HG03103 (cell line): Measurements from ENCODE around the gene MRPL23.

Source experiments
- ATAC-seq: cut with Tn5 transposase; IDR thresholded peaks from one replicate; pipeline ENCODE4 v1.9.1; 2021; ENCODE audit warnings: low read depth; ENCODE audit not compliant: unreplicated experiment

MRPL23 gene

GRCh38 chr11:1946812-1947484, at the start of gene MRPL23:
TSS of gene MRPL23 (plus strand) at chr11:1947332. CDS start at chr11:1947363, 31 bp downstream.
- ATAC-seq, result no peak

GRCh38 chr11:1899090-1899489, 48.0 kb upstream of the MRPL23 start:
- no peak for ATAC-seq

GRCh38 chr11:1899686-1900085, 47.4 kb upstream of the MRPL23 start:
- no peak for ATAC-seq

GRCh38 chr11:1906181-1906580, 41.0 kb upstream of the MRPL23 start:
- ATAC-seq, result no peak

GRCh38 chr11:1906611-1907423, 40.3 kb upstream of the MRPL23 start:
- no peak for ATAC-seq

- no peak for ATAC-seq
These were observed 38.5 kb upstream of the MRPL23 start for GRCh38 chr11:1908618-1909017.

GRCh38 chr11:1909524-1909923, 37.6 kb upstream of the MRPL23 start:
- ATAC-seq, result no peak

- ATAC-seq, result no peak
These were observed 34.7 kb upstream of the MRPL23 start for GRCh38 chr11:1912289-1912878.

GRCh38 chr11:1913271-1914060, 33.7 kb upstream of the MRPL23 start:
- no peak for ATAC-seq

- no peak for ATAC-seq
These were observed 31.4 kb upstream of the MRPL23 start for GRCh38 chr11:1915795-1916131.

GRCh38 chr11:1916132-1916985, 30.8 kb upstream of the MRPL23 start:
- no peak for ATAC-seq

GRCh38 chr11:1916986-1917522, 30.1 kb upstream of the MRPL23 start:
- ATAC-seq, result no peak

GRCh38 chr11:1917523-1918435, 29.4 kb upstream of the MRPL23 start:
- no peak for ATAC-seq

- ATAC-seq, result no peak
These were observed 28.5 kb upstream of the MRPL23 start for GRCh38 chr11:1918436-1919315.

- no peak for ATAC-seq
These were observed 27.6 kb upstream of the MRPL23 start, which contains the start of gene TNNT3 for GRCh38 chr11:1919391-1920127. TSS of gene TNNT3 (plus strand) at chr11:1919703. CDS start at chr11:1922875, 3,172 bp downstream.

GRCh38 chr11:1920128-1920908, 26.8 kb upstream of the MRPL23 start:
- no peak for ATAC-seq
